GM21390 (cell line): ENCODE measurements around the gene CRYBB2.
"Not testable (repeated sequence)": the region's sequence is repeated elsewhere in the genome, so short reads cannot be mapped to it uniquely, and the experiment has no call there.

ENCODE experiments used
- ATAC-seq: cut with Tn5 transposase; IDR thresholded peaks from one replicate; pipeline ENCODE4 v1.9.1; 2021; ENCODE audit not compliant: unreplicated experiment

The CRYBB2 gene

DNA sequence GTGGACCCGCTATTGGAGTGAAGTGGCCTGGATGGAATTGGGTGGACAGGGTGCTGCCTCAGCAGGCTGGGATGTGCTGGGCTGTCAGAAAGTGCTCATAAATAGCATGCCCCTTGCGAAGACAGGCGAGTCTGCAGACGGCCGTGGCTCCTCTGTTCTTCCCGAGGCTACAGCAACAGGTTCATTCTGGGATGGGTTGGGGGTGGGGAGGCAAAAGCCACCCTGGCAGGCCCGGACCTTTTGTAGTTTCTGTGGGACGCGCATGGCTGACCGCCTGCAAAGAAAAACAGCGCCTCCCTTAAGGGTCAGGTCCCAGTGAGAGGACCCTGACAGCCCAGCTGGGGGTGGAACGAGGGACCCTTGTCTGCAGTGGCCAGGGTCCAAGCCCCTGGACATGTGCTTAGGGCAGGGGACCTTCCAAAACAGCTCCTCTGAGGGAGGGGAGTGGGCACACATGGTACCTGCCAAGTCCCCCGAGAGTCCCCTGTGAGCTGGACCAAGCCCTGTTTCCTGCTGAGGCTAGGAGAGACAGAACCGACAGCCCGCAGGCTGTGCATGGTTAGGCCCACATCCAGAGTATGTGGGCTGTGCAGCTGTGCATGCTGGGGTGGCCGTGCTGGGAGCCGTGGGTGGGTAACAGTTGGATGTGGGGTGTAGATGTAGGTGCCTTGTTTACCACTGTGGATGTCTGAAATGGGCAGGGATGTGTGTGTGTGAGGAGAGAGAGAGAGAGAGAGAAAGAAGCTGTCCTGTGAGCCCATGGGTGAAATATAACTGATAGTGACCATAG lies 19.5 kb upstream of the CRYBB2 start, which contains the start of gene CRYBB3:
Gene CRYBB3, plus strand, starts transcription at position 128 of the 790 bp plus-strand sequence. CDS start 1,539 bp downstream, outside the sequence.
- ATAC-seq: no peak

DNA sequence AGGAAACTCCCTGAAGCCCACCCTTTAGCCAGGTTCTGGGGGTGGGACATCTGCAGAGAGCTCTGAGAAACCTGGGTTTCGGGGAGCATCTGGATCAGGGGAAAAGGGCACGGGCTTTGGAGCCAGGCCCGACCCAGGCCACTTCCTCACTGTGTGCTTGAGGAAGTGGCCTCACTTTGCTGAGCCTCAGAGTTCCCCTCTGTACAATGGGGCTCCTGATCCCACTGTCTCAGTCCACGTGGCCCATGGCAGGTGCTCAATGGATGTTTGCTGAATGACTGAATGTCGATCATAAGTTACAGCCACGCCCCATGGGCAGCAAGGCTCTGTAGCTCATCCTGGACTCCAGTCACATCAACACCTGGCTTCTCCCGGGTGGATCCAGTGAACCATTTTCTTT lies 18.5 kb upstream of the CRYBB2 start:
- no peak for ATAC-seq

DNA sequence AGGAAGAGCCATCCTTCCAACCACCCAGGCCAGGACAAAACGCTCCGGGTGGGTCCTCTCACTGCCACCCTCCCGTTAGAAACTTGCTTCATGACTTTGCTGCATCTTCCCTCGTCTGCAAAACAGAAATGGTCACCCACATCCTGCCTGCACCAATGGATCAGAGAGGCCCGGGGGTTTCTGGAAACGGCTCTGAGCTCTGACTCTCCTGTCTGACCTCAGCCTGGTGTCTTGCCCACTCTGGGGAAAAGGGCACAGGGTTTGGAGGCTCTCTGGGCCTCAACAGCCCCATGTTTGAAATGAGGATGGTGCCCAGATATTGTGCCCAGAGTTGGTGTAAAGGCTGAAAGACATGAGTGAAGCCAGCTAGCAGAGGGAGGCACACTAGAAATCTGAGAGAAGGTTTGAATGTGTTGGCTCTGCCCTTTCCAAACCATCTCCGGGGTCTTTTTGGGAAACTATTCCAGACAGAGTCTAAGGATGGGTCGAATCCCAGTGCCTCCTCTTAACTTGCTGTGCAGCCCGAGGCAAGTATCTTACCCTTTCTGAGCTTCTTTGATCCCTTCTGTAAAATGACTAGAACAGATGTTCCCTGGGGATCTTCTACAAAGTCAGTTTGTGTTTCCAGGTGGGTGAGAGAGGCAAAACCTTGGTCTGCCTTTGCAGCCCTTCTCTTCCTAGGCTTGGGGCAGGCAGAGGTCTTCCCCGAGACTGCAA lies 17.7 kb upstream of the CRYBB2 start:
- no peak for ATAC-seq

DNA sequence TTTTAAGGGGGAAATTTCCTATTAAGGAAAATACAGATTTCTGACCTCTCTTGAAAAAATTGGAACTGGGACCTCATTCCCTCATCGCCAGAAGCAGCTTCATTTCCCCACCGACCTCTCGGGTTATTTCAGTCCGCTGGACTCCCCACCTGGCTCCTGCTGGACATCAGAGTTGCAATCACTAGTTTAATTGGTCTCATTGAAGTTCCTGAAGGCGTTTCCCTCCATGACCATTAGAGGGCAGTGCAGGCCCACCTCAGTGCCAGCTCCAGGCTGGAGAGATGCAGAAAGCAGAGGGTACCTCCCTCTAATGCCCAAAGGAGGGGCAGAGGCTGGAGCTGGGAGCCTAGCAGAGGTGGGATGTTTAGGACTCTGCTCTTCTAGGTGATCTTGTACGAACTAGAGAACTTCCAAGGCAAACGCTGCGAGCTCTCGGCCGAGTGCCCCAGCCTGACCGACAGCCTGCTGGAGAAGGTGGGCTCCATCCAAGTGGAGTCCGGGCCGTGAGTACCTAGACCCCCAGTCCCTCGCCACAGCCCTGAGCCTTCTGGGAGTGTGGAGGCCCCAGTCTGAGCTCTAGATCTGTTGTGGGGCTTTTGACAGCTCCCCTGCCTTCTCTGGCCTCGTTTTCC lies 17.0 kb upstream of the CRYBB2 start:
- no peak for ATAC-seq

DNA sequence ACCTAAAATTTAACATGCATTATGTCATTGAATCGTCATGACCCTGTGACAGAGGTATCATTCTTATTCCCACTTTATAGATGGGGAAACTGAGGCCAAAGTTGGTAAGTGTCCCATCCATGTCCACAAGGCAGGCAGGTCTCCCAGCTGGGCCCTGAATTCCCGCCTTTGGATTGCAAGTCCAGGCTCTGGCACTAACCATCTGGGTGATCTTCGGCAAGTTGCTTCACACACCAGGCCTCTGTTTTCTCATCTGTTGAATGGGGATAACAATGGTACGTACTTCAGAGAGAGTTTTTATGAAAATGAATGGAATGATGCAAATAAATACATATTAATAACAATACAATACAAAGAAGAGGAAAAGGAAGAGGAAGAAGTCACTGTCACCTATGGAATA lies 16.4 kb upstream of the CRYBB2 start:
- ATAC-seq: no peak

DNA sequence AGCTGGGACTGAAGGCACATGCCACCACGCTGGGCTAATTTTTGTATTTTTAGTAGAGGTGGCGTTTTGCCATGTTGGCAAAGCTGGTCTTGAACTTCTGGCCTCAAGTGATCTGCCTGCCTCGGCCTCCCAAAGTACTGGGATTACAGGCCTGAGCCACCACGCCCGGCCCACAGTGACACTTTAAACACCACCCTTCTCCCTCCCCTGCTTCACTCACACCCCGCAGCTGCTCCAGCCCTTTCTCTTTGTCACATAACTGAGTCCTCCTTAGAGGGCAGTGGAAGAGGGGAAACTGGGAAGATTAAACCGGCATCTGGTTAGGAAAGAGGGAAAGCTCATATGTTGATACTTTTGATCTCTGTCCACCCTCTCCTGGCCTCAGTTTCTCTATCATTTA lies 14.9 kb upstream of the CRYBB2 start:
- not testable (repeated sequence) for ATAC-seq

DNA sequence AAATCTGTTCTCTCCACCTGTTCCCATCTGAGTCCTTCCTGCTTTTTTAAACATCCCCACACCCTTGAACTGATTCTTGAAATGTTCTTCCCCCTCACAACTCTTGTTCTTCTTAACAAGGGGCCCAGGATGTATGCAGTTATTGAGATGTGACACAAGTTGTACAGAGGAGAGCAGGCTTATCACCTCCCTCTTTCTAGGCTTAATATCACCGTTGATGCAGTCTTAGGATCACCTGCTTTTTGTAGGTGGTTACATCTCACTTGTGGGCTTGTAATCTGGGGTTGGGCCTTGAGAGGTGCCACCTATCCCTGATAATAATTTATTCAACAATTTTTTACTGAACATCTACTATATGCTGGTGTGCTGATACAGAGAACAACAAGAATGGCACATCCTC lies 13.6 kb upstream of the CRYBB2 start:
- ATAC-seq: no peak

DNA sequence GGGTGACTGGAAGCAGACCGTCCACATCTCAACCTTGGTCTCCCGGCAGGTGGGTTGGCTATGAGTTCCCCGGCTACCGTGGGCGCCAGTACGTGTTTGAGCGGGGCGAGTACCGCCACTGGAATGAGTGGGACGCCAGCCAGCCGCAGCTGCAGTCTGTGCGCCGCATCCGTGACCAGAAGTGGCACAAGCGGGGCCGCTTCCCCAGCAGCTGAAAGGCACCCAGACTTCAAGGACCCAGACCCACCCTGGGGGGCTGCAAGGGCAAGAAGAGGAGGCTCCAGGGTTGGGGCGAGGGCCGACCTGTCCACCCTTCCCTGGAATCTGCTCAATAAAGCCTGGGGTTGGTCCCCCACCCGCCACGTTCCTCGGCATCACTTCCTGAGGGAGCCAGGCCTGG lies 12.4 kb upstream of the CRYBB2 start:
- ATAC-seq: no peak

DNA sequence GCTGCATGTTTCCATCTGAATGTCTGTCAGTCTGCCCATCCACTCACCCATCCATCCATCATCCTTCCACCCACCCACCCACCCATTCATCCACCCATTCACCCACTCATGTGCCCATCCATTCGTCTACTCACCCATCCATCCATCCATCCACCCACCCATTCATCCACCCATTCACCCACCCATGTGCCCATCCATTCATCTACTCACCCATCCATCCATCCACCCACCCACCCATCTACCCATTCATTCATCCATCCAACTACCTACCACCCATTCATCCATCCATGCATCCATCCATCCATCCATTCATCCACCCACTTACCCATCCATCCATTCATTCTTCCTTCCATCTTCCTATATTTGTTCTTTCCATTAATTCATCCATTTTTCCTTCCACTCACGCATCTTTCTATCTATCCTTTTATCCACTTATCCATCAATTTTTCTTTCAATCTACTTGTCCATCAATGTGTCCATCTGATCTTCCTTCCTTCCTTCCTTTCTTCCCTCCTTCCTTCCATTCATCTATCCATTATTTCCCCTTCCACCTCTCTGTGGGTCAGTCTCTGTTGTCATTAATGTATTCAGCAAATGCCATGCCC lies 11.8 kb upstream of the CRYBB2 start:
- ATAC-seq: no peak

DNA sequence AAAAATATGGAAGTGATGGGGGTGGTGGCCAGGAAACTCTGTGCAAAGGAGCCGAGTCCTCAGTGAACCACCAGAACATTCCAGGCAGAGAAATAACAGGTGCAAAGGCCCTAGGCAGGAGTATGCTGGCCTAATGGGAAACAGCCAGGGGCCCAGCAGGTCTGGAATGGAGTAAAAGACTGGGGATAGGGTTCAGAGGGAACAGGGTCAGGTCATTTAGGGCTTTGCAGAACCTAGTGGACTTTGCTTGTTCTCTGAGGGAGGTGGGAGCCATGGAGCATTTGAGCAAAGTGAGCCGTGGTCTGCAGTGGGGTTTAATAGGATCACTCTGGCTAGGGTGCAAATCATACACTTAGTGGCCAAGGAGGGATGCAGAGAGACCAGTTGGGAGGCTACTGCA lies 11.1 kb upstream of the CRYBB2 start:
- no peak for ATAC-seq

DNA sequence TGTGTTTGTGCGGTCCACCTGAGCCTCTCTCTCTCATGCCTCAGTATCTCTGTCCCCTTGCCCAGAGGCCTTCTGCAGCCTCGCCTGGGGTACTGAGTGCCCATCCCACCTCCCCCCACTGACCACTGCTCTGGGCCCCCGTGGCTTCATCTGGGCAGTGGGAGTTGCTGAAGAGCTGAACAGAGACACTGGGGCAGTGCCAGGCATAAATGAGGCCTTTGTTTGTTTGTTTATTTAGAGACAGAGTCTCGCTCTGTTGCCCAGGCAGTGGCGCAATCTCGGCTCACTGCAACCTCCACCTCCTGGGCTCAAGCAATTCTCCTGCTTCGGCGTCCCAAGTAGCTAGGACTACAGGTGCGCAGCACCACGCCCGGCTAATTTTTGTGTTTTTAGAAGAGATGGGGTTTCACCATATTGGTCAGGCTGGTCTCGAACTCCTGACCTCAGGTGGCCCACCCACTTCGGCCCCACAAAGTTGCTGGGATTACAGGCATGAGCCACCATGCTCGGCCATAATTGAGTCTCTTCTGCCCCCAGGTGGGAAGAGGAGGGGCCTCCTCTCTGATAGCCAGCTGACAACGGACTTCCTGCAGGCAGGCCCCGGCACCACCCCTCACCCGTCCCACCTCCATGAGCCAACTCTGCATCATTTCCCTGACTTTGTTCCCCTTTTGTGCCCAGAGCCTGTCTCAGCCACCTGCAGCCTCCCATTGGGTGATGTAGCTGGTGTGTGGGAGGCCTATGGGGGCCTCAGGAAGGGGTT lies 10.5 kb upstream of the CRYBB2 start:
- no peak for ATAC-seq

DNA sequence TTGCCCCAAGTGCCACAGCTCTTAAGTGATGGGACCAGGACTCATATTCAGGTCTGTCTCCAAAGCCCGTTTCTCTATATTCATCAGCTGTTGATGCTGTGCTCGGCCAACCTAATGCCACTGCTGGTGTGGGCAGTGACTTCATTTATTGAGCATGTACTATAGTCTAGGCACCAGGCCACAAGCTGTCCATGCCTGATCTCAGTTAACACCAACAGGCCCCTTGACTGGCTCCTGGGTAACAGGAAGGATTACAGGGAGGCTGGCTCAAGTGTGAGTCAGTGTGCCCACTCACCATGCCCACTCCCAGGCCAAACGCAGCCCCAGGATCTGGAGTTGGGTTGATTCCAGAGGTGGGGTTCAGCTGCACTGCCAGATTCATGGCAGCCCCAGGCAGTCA lies 8.6 kb upstream of the CRYBB2 start:
- no peak for ATAC-seq

DNA sequence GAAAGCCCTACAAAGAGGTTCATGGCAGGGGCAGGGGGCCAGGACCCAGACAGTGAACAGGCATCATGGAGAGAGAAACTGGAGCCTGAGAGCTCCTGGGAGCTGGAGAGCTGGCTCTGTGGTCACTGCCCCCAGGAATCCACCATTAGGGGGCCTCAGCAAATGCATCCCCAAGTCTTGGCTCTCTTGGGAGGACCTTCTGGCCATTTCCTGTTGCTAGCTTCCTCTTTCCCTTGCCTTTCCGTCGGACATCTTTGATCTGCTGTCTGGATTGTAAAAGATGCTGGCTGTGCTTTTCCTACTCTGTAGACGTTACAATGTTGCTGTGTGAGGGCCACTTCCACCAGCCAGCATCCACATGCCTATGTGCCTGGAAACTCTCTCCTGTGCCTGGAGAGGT lies 7.1 kb upstream of the CRYBB2 start:
- no peak for ATAC-seq

DNA sequence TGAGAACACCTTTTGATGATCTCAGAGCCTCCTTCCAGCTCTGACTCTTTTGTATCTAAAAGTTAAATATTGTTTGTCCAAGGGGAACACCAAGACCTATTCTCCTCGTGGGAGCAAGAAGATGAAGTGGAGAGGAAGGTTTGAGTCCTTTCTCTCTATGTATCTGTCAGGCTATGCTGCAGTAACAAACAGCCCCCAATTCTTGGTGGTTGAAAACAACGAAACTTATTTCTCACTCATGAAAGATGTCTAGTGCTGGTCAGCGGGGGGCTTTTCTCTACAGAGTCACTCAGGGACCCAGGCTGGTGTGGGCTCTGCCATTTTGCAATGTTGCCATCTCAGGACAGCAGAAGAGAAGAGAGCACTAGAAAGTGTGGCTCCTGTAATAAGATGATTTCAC lies 6.2 kb upstream of the CRYBB2 start:
- no peak for ATAC-seq

DNA sequence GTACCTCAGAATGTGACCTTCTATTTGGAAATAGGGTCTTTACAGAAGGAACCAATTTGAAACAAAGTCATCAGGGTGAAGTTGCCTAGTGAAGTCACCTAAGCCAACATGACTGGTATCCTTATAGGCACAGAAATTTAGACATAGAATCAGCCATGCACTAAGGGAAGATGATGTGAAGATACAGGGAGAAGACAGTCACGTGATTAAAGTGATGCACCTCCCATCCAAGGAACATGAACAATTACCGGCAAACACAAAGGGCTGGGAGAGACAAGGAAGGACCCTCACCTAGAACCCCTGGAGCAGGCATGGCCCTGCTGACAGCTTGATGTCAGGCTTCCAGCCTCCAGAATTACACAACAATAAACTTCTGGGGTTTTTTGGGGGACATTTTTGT lies 3.2 kb upstream of the CRYBB2 start:
- ATAC-seq: no peak

DNA sequence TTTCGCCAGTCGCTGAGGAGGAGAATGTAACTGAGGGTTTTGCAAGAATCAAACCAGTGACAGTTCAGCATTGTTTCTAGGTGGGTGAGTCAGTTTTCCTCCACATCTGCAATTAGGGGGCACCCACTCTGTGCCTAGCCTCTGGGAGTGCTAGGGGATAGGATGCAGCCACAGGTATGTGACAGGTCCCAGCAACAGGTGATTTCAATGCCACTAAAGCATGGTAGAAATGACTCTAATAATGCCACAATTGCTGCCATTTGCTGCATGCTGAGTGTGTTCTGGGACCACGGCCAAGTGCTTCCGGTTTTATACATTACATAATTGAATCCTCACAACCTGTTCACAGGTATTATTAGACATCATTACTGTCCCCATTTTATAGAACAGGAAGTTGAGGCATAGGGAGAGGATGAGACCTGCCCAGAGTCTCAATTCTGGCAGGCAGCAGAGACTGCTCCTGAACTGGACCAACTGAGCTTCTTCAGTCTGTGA lies 556 bp downstream of the CRYBB2 start:
- ATAC-seq: no peak

DNA sequence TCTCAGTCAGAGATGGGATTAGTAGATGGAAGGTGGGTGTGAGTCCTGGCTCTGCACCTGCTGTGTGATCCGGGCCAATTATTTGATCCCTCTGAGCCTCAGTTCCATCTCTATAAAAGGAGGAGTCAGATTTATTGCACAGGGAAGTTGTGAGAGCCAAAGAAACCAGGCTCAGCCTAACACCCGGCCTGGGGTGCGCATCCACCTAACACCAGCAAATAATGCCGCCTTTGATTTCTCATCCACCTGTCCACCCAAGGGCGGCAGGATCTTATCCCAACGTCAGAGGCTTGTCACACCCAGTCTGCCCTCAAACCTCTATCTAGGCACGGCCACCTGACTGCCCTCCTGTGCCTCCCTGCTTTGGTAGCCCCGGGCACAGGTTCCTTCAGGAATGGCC lies 2.4 kb downstream of the CRYBB2 start:
- ATAC-seq: no peak

DNA sequence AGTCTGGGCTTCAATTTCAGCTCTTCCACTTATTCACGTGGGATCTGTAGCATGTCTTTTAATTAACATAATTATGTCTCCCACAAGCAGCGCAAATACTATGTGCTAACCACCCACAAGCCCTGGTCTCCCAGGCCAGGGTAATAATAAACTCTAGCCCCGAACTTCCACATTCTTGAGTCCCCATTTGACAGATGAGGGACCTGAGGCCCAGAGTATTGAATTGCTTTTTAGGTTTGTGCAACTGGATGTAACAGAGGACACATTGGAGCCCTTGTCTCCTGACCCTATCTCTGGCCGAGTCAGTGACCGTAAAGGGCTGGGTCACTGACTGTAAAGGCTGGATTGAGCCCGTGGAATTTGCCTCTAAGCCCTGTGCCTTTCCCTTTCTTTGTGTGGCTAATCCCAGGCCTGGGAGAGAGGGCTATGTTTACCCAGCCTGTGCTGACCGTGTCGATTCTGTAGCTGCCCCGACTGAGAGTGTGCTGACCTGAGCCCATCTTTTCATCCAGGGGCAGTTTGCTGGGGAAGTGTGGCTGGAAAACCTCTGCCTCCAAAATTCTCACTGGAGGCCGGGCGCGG lies 3.9 kb downstream of the CRYBB2 start:
- no peak for ATAC-seq

DNA sequence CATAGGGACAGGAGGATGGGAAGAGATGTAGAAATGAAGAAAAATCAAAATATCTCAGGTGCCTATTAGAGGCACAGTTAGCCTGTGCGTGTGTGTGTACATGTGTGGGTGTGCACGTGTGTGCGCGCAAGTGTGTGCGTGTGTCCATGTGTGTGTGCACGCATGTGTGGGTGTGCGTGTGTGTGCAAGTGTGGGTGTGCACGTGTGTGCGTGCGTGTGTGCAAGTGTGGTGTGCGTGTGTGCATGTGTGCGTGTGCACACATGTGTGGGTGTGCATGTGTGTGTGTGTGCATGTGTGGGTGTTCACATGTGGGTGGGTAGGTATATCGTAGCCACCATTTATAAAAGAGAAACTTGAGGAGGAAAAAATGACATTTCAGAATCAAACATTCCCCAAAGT lies 9.4 kb downstream of the CRYBB2 start:
- ATAC-seq: no peak

DNA sequence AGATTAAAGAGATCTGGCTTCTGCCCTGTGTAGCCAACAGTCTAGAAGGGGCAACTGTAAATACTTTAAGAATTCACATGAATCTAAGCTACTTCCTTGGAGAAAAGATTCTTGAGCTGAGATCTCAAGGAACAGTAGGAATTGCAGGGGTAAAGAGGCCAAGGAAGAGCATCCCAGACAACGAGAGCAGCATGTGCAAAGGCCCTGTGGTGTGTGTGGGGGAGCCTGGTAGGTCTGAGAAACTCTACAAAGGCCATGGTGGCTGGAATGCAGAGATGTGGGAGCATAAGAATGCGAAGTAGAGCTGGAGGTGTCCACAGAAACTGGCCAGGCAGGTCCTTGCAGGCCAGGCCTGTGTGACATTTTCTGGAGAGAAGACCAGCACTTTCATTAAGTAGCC lies 11.3 kb downstream of the CRYBB2 start:
- not testable (repeated sequence) for ATAC-seq
